GM18870 (cell line): ENCODE data around the gene FBXL17.

Experiments used
- ATAC-seq: cut with Tn5 transposase; IDR thresholded peaks from one replicate; pipeline ENCODE4 v1.9.1; 2021; ENCODE audit warnings: moderate library complexity; ENCODE audit not compliant: unreplicated experiment

Gene FBXL17

DNA sequence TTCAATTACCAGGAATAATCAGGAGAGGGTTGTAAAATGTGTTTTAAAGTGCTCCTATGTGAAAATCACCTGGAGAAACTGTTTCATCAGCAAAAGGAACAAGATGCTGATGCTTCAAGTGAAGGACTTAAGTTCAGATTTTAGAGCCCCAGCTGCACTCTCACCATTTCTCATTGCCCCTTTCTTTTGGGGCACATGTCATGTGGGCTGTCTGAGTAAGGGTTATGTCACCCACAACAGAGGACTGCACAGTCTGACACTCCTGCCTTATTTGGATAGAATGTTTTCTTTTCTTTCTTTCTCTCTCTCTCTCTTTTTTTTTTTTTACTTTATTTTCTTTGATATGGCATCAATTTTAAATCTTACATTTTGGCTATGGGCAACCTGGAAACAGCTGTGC is 507.1 kb downstream of the FBXL17 start:
- no peak for ATAC-seq

DNA sequence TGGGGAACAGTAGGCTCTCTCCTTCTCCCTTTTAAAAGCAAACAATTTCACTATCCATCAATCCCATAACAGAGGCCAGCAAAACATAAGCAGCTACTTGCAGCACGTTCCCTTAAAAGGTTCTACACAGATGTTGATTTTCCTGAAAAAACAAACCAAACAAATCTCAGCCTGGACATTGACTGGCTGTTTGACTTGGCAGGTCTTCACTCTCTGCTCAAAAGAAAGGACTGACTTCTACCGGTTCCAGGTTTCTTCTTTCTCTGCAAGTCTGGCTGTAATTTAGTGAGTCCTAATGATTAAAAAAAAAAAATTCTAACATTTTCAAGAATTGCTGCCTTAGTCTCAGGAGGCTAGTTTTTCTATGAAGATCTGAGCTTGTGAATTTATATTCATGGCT is 508.0 kb downstream of the FBXL17 start:
- ATAC-seq = no peak

DNA sequence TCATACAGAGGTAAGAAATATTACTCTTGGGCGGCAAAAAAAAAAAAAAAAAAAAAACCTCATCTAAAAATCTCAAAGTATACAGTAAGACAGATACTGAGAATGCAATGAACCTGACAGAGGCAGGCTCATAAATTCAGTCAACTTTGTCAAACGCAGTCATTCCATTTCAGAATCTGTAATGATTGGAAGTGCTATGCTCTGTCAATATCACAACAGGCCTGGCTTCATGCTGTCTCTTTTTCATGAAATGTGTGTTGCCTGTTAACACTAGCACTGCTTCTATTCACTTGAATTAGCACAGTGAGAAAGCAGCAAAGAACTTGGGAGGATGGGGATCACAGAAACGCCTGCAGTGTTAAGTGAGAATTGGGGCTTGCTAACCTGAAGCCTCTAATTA is 510.9 kb downstream of the FBXL17 start:
- no peak for ATAC-seq

DNA sequence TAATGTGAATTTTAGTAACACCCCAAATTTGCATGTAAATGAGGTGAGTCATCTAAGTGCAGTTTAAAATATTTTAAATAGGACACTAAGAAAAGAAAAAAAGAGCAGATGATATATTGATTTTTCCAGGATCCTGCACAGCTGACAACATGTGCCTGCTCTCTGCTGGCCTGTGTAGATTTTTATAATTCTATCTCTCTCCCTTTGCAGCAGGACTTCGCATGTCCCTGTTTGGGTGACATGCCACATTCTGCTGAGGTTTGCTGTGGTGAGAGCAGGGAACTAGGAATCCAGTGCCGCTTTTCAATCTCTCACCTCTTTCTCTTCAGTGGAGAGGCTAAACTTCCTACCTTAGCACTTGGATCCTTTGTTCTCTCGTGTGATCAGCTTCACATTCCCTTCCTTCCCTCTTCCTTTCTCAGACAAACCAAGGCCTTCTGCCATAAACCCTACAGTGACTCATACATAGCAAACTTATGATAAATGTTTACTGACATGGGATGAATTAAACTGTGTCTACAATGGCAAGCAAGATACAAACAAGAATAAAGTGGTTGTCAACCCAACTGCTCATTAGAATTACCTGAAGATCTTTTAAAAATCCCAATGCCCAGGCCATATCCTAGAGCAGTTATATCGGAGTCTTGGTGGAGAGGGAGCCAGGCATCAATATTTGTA is 512.3 kb downstream of the FBXL17 start:
- ATAC-seq = no peak

DNA sequence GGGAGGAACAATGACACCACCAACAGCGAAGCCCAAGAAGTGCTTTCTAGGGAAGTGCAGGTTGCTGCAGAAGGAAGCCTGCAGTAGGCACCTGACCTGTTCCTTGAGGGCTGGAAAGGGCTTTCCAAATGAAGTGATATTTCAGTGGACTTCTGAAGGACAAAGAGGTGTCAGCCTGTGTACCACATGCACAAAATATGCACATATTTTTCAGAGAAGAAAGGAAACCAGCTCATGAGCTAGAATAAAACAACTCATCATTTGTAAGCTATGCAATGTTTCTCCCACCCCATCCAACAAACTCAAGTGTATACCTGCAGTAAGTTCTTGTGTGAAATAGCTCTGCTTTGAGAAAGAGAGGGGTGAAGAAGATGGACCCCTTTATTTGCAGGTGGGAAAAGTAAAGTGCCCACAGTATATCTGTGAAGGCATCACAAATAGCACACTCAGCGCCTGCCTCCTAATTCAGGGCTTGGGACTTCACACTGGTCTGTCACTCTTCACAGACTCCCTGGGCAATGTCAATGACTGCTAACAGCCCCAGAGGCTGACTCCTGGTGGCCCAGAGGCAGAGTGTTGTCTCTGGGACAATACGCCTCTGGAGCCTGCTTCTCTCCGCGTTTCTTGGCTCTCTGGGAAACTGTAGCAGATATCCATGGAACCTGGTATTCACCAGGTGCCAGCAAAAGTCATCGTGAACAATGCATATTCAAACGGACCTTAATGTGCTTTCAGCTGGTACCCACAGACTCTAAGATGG is 513.1 kb downstream of the FBXL17 start:
- ATAC-seq = no peak

DNA sequence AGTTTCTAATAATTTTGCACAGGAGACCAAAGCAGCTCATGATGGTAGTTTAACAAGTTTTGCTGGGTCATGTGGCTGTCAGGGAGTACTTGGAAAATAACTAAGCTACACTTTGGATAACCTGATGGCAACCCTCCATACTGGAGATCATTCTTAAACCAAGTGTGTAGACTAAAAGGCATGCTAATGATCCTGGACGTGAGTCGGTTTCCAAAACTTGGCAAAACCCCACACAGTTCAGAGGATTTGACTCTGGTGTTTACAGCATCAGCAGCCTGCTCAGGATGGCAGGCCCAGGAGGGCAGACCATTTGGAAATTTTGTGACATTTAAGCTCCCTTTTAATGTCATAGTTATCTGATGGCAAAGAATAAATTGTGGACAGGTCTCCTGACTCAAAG is 514.6 kb downstream of the FBXL17 start:
- no peak for ATAC-seq

DNA sequence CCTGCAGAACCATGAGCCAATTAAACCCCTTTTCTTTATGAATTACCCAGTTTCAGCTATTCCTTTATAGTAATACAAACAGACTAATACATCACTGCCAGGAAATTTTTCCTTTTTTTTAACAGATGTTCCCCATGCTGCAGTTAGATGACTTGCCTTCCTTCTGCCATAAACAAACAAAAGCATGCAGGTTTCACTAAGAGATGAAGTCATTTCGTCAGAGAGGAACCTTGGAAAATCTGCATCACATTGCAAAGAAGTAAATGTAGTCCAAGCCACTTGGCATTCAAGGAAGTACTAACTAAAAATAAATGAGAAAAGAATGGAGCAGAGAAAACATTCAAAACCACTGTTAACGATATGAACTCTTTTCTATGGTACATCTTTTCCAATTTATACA is 517.1 kb downstream of the FBXL17 start:
- ATAC-seq = no peak

DNA sequence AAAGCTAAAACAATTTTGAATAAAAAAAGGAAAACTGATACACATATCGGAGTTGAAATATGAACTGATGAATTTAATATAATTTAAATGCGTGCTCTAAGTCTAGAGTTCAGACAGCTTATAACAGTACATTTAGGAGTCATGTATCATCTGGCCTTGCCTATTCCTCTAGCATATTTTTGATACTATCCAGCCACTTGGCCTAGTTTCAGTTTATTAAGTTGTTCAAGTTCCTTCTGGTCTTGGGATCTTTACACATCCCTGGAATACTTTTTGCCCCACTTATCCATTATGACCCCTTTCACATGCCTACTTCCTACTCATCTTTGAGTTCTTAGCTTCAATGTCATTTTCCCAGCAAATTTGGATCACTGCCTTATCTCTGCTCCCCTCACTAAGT is 518.8 kb downstream of the FBXL17 start:
- ATAC-seq = no peak

DNA sequence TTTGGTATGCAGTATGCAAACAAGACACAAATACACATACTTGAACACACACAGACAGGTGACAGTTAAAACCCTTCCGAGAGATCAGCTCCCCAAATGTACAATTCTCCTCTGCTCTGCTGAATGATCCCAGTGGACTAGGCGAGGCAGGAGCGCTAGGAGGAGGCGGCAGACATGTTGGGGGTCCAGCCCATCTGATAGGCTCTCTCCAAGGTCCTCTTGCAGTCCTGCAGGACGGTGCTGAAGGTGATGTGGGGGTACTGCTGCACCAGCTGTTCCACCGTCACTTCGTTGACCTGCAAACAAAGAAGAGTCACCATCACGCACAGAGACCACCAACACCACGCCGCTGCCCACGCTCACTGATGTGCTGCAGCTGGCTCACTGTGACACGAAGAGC is 520.3 kb downstream of the FBXL17 start:
- no peak for ATAC-seq

DNA sequence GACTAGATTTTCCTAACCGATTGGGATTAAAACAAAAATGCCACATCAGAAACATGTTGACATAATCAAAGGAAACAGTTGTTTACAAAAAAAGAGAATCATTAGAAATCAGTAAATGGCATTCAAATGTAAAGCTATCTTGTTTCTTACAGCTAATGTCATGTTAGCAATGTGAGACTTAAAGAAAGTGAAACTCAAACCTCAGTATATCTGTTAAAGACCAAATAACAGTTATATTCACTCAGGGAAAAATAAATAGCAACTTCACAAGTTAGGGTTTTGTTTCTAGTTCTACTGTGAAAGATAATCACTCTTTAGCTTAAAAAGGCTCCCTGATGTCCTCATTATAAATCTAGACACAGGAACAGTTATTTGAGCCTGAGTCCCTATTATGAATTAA is 521.9 kb downstream of the FBXL17 start:
- ATAC-seq = no peak

DNA sequence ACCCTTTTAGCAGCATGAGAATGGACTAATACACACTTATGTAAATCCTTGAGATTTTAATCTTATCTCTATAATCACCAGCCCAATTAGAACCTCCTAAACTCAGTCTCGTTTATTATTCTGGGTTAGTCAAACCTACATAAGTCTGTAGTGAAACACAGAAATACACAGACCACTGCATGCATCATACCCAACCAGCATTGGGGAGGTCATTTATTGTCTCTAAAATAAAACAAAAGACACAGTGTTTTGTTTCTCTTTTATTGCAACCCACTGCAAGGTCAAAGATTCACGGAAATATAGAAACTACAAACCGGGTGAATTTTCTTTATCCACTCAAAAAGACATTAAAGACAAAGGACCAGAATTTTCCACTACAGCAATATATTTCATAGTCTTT is 523.1 kb downstream of the FBXL17 start:
- no peak for ATAC-seq

DNA sequence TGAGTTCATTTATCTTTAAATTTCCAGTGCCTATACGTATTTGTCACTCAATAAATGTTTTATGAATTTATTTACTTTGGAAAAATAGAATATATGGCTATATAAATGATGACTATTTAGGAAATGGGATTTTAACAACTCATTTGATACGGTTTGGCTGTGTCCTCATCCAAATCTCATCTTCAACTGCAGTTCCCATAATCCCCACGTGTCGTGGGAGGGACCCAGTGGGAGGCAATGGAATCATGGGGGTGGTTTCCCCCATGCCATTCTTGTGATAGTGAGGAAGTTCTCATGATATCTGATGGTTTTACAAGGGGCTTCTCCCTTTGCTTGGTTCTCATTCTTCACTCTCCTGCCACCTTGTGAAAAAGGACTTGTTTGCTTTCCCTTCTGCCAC is 523.6 kb downstream of the FBXL17 start:
- no peak for ATAC-seq

DNA sequence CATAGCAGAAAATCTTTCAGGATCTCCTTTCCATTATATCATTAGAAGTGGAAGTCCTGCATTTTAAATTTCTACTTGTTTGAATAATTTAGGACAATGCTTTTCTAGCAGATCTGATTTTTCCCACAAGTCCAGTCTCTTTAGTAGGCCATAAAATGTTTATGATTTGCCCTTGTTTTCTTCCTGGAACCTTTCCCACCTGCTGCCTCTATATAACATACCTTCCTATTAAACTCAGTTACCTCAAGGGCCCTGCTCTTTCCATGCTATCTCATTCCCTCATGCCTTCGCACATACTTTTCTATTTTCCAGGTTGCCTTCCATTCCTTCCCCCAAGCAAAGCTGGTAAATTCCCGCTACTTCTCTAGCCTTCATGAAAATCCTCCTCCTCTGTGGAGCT is 524.1 kb downstream of the FBXL17 start:
- ATAC-seq = no peak

DNA sequence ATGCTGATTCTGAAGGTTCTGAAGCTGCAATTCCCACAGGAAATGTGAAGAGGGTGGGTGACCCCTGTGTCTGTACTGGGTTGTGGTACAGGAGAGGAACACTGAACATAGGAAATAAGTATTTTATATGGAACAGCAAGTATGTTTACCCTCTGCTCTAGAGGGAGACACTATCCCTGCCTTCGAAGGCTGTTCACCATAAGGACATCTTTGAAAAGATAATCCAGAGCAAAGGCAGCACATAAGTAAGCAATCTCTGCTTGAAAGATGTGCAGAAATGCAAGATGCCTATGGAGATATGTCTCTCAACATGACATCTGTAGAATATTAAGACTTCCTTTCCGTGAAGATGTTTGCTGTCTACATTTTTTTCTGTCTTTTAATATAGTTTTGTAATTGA is 526.7 kb downstream of the FBXL17 start:
- ATAC-seq = no peak

DNA sequence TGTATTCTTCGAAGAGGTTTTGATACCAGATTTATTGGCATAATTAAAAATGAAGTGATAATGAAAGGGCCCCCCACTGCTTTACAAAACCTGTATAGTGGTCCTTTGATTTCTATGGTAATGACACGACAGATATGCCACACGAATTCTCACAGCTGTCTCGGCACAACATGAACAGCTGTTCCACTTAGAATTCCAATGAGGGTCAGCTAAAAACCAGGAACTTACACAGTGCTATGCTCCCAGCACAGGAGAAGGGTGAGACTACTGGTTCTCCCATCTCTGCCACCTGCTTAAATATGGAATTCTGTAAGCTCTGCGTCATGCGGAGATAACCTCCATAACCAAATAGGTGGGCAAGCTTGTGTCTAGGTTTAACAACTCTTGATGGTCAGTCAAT is 528.2 kb downstream of the FBXL17 start:
- no peak for ATAC-seq

DNA sequence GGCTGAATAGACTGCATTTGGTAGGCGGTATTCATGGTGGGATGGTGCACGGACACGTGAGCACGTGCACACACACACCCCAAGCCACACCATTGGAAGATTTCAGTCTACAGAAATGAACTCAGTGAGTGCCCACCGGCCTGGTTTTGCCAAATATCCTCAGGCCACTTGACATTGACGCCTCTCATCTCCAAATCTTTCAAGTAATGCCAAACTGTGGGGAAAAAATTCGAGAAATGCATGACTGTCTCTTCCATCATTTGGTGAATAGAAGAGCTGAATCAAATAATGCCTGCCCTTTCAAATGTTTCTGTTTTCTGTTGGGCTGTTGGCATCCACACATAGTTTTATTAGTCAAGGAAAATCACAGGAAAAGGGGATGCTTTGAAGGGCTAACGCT is 528.9 kb downstream of the FBXL17 start:
- ATAC-seq = no peak

DNA sequence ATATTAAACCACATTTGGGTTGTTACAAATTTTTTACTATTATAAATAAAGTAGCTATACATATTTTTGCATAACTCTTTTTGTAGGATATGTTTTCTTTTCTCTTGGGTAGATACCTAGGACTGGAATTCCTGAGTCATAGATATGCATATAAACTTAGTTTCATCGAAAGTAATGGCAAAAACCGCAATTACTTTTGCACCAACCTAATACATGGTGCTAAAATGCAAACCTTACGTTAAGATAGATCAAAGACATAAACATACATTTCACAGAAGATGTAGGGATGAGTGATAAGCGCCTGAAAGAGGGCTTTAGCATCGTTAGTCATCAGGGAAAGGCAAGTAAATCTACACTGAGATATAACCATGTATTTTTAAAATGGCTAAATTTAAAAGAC is 532.8 kb downstream of the FBXL17 start:
- ATAC-seq = no peak

DNA sequence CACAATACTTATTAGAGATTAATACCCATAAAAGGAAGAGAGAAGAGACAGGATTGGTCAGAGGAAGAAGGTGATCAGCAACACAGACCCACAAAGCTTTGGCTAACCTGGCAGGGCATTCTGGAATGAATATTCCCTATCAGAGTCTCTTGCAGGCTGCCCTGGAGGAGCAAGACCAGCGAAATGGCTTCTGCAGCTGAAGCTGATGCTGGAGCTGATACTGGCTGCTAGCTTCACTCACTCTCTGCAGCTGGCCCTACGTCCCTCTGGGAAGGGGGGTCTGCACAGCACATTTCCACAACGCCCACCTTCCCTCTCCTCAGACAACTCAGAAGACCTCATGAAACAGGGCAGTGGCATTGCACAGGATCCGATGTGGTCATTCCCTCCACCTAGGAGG is 541.3 kb downstream of the FBXL17 start:
- ATAC-seq = no peak

DNA sequence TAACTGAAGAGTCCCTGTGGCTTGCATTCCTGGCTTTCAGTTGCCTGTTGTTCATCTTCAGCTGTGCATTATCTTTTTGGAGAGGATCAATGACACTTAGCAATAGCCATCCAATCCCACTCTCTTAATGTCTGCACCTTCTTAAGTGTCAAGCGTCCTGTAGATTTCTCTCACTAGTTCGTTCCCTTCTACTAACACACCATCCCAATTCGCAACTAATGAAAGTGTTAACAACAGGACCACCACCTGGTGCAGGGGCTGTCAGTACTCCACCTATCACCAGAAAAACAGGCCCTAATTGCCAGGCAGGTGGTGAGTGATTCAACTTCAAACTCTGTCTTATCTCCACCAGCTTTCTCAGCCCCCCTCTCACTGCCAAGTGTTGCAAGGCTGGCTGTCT is 541.7 kb downstream of the FBXL17 start:
- ATAC-seq = no peak

DNA sequence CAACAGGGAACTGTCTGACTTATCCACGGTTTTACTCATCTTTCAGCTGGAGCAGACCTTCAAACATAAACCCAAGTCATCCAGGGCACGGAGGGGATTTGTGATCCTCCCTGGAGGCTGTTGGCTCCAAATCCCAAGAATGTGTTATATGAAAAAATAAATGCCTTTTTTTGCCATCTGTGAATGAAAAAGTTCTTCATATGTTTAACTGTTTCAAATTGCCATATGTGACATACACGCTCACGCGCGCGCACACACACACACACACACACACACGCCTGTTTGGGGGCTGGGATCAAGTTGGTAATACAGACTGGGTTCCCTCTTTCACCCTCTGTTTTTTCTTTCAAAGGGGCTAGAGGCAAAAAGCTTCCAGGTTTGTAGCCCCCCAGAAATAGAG is 546.8 kb downstream of the FBXL17 start:
- no peak for ATAC-seq

DNA sequence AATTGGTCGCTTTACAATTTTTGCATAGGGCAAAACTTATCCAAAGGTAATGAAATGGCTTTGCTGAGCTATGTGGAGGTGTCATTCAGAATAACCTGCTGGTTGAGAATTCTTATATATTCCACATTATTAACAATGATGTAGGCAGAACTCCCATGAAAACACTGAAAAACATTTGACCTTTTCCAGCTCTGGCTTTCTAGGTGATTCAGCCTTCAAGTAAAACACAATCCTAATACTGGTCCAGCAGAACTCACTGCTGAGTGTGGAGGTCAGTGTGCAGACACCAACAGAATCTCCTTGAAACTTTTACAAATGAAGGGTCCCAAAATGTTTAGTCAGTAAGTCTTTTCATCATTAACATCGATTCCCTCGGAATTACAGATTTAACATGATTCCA is 549.2 kb downstream of the FBXL17 start:
- ATAC-seq = no peak

DNA sequence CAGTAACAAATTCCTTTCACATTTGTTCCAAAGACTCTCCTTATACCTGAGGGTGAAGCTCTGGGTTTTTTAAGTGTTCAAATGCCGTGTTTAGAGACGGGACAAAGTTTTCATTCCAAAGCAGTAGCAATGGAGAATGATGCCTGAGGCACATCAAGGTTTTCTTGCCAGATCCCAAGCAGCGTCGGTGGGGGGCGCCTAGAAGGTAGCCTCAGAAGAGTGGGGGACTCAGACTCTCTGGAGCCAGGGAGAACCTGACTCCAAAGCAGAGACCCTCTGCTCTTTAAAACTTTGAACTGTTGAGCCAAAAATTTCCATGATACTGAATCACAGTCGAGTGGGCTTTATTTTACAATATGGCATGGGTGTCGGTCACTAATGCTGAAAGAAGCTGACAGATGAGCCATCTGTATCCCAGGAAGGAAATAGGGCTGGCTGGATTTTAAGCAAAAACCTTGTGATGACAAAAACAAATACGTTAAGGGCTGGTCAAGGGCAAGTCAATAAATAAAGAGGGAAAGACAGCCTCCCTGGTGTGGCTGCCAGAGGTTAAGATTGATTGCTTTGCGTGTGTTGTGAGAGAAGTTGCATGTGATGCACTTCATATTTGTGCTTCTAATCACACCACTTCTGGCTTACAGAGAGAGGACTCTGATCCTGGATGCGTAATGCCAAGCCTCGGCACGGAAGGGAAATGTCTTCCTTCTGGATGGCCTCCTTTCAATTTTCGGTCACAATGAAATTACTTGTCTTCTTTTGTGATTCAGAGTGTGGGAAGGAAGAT is 550.1 kb downstream of the FBXL17 start:
- no peak for ATAC-seq
